Endothelial cell of umbilical vein (primary cell): ENCODE data around the gene KAZN.

ENCODE experiments used
- CTCF ChIP-seq, 2 donors: IDR thresholded peaks; 1 replicate in 1 of 2; 2 replicates in 1 of 2; pipeline ENCODE4 v1.5.1; 2011; ENCODE audit warnings: low read length in 2 of 2, mild to moderate bottlenecking in 2 of 2, moderate library complexity in 2 of 2, control low read depth in 1 of 2, inconsistent platforms in 1 of 2, low read depth in 1 of 2; ENCODE audit not compliant: insufficient read depth in 1 of 2; ENCODE audit errors: extremely low read depth in 1 of 2
- EZH2 ChIP-seq: IDR thresholded peaks from 2 replicates; pipeline ENCODE4 v1.6.1; 2012; ENCODE audit warnings: borderline replicate concordance, low read depth, mild to moderate bottlenecking, moderate library complexity, low read length, inconsistent platforms; ENCODE audit not compliant: severe bottlenecking
- FOS ChIP-seq: IDR thresholded peaks from 2 replicates; pipeline ENCODE4 v1.6.1; 2011; ENCODE audit warnings: mild to moderate bottlenecking, low read length, moderate library complexity, borderline replicate concordance; ENCODE audit not compliant: insufficient read depth
- GATA2 ChIP-seq: IDR thresholded peaks from 2 replicates; pipeline ENCODE4 v1.7.0; 2011; ENCODE audit warnings: low read depth, mild to moderate bottlenecking, moderate library complexity, mixed read lengths, low read length; ENCODE audit not compliant: insufficient read length, insufficient read depth
- JUN ChIP-seq: IDR thresholded peaks from 2 replicates; pipeline ENCODE4 v1.6.1; 2011; ENCODE audit warnings: borderline replicate concordance, low read depth; ENCODE audit not compliant: insufficient read length, insufficient read depth
- MAX ChIP-seq: IDR thresholded peaks from 2 replicates; pipeline ENCODE4 v1.6.1; 2011; ENCODE audit not compliant: insufficient read depth, insufficient read length
- MYC ChIP-seq: IDR thresholded peaks from one replicate; pipeline ENCODE4 v1.6.1; 2011; ENCODE audit warnings: mild to moderate bottlenecking, low read depth, low read length
- POLR2A ChIP-seq: IDR thresholded peaks from 2 replicates; pipeline ENCODE4 v1.6.1; 2012; ENCODE audit warnings: low read depth, mild to moderate bottlenecking, control low read depth, low read length
- POLR2AphosphoS5 ChIP-seq: IDR thresholded peaks from 2 replicates; pipeline ENCODE4 v1.6.1; 2012; ENCODE audit warnings: low read depth, mild to moderate bottlenecking, control low read depth, low read length, moderate library complexity; ENCODE audit not compliant: insufficient read depth

- TF ChIP-seq POLR2A = no peak
- TF ChIP-seq CTCF (IDR thresholded peaks at IDR 0.05; ENCODE audit: extremely low read depth in 1 of 2, insufficient read depth in 1 of 2, low read depth in 1 of 2, low read length in 2 of 2) = no peak
- no peak for TF ChIP-seq POLR2AphosphoS5
- TF ChIP-seq MYC = no peak
- TF ChIP-seq MAX = no peak
- no peak for TF ChIP-seq EZH2
- TF ChIP-seq JUN = no peak
- no peak for TF ChIP-seq FOS
- TF ChIP-seq GATA2 = no peak
These were observed 171.2 kb downstream of the KAZN start for GRCh38 chr1:14769486-14770274.
